HG03039 (cell line): ENCODE measurements around the gene ADCY9.

Experiments used
- ATAC-seq: cut with Tn5 transposase; IDR thresholded peaks from one replicate; pipeline ENCODE4 v1.9.1; 2021; ENCODE audit warnings: mild to moderate bottlenecking, moderate library complexity; ENCODE audit not compliant: unreplicated experiment

Gene ADCY9

DNA sequence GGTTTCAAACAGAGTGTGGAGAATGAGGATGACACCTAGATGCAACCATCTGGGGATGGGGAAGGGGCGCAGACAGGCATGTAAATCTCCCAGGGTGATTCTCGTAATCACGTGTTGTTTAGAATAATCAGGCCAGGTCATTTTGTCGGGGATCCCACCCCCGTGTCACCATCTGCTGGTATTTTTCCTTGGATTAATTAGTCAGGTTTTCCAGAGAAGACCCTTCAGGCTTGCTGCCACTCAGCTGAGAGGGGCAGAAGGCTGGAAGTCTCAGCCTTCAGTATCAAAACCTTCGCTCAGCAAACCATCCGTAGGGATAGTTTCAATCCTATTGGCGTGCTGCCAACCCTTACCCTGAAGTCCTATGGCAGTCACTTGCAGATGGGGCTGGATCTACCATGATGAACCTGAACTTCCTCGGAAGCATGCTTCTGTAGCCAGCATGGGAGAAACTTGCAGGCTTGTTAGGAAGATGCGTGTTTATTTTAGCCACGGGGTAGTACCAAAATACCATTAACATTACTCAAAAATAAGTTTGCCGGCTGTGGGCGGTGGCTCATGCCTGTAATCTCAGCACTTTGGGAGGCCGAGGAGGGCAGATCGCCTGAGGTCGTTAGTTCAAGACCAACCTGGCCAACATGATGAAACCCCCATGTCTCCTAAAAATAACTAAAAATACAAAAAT, 7.5 kb upstream of the ADCY9 start:
- ATAC-seq = no peak

DNA sequence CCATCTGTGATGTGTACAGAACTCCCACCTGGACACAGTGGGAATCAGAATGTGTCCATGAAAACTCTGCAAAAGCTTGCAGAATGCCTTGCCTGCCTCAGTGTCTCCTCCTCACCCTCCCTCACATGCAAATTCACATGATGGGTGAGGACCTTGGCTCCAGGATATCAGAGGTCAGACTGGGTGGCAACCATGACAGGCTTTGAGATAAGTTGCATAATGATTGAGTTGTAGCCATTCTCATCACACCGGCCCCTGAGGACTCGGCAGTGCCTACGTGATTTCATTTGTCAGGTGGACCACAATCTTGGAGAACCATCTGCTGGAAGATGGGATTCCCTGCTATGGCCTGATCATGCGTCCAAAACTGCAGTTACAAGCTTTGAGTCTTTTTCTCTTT, 3.9 kb upstream of the ADCY9 start:
- no peak for ATAC-seq

DNA sequence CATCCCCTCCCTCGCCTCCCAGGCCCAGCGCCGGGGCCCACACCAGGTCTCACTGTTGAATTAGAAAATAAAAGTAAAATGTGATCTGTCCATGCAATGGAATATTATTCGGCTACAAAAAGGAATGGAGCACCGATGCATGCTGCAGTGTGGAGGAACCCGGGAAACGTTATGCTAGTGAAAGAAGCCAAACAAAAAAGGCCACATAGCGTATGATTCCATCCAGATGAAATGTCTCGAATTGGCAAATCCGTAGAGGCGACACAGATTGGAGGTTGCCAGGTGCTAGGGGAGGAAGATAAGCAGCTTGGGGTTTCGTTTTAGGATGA, 972 bp upstream of the ADCY9 start:
- no peak for ATAC-seq

DNA sequence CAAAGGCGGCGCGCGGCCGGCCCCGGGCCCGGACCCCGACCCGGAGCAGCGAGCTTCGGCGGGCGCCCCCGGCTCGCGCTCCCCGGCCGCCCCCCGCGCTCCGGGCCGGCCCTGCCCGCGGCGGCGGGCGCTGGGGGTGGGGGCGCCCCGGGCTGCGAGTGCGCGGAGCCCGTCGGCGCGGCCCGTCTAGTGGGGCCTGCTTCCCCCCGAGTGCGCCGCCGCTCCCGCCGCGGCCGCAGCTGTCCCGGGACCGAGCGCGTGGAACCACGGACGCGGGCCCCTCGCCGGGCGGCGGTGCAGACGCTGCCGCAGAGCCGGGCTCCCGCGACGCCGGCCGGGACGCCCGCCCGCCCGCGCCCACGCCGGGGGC, 308 bp downstream of the ADCY9 start:
- ATAC-seq = no peak

DNA sequence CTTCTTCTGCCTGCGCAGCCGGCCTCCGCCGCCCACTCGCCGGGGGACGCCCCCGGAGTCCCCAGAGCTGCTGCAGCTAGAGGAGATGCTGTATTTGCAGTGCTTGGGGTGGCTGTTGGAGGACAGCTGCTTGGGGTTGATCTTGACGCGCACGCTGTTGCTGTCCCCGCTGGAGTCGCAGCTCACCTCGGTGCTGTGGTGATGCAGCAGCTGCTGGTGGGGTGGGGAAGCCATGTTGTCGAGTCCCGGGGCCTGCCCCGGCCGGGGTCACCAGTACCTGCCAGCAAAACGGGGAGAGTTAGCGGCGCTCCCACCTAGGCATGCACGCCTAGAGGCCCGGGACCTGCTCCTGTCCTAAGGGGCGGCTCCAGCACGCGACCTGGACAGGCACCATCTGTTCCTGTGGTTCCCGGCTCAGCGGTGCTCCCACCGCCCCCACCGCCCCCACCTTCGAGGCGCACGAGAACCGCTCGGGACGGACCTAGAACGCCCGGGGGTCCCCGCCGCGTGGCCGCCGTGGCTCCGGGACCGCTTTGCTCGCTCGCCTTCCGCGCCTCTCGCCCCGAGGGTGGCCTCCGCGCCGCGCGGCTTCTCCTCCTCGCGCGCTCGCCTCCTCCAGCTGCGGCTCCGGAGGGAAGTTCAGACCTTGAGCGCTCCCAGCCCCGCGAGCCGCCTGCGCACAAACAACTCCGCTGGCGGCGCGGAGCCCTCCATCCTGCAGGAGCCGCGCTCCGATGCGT, 863 bp downstream of the ADCY9 start:
- no peak for ATAC-seq

DNA sequence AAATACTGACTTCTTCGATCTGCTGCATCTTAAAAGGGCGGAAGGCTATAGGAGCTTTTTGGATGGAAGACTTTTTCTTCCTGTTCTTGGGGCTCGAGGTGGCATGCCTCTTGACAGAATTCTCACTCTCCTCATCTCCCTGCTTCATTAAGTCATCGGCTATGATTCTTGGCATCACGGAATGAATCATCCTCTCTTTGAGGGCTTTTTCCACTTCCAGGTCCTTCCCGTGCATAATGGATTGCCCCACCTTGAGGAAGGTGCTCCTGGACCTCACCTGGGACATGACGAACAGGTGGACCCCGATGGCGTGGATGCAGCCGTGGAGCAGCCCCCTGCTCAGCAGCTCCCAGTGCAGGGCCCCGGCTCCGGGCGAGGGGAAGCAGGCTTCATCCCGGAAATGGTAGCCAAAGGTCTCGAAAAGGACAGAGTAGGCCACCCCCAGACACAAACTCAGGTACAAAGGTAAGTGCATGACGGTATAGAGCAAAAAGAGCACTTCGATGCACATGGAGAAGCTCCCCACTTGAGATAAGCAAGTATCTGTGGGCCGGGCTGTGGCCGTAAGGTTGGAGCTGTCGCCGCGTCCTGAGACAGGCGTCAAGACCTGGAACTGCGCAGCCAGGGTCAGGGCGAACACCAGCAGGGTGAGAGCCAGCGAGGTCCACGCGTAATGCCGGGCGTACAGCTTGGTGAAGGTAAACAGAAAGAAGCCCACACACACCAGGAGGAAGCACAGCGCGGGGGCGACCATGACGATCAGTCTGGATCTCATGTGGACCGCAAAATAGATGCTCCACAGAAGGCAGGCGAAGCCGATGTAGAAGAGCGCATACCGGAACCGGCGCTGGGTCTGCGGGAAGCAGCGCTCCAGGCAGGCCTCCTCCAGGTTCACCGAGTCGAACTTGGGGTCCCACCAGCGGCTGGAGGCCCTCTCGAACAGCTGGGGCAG, 1.7 kb downstream of the ADCY9 start:
- no peak for ATAC-seq

DNA sequence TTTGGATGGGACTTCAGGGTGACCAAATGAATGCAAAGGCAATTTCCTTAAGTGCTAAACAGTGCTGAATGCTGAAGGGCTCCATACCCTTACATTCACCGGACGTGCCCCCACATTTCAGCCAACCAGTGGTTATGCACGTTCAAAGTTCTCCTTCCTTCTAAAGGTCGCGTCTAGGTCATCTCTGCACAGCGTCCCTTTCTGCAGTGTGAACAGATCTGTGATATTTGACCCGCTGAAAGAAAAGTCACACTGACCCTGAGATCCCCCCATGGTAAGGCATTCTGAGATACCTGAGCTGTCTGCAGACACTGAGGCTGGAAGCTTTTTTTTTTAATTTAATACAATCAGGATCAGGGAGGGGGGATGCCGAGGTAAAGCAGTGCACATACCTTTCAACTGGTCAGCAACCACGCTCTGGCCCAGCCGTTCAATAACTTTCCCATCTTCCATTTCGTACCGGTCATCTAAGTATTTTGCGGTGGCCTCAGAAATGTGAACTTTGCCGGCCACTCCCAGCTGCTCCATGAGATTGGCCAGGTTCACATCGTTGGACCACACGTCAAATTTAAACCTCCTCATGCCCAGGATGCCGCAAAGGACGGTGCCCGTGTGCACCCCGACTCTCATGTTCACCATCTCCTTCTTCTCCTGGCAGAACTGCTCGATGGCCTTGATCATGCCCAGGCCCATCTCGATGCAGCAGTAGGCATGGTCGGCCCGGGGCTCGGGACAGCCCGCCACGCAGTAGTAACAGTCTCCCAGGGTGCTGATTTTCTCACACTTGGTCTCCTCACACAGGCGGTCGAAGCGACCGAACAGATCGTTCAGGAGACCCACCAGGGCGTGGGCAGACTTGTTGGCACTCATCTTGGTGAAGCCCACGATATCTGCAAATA, 2.6 kb downstream of the ADCY9 start:
- ATAC-seq = no peak

DNA sequence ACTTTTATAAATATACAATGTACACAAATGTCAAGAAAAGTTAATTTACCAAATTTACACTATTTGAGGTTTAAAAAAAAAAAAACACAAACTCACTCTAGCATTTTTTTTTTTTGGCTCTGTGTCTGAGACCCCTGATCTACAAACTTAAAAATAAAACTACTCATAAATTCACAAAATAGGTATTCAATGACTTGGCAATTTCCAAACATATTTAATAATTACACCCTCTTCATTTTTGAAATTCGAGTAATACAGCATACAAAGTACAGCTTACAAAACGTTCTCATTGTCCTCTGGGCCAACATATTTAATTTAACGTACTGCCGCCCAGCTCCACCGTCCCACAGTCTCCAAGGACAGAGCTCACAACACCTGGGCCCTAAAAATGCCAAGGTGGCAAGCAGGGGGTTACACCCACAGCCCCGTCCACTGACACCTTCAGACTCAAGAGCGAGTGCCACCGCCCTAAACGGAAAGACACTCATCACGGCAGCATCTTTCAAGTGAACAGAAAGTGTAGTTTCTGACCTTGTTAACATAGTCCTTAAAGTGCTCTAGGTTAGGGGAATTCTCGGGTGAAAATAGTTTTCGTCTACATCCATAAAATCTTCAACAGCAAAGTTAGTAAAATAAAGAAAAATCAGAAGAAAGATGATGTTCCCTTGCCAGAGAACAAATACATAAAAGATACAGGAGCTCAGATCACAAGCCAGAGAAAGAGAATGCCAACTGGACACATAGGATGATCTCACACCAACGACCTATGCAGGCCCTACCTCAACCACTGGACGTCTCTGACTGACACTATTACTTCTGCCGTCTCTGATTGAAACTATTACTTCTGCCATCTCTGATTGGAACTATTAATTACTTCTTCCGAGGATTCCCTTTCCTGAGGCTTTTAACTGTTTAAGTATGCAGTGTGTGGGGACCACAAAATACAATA, 4.2 kb downstream of the ADCY9 start:
- no peak for ATAC-seq

DNA sequence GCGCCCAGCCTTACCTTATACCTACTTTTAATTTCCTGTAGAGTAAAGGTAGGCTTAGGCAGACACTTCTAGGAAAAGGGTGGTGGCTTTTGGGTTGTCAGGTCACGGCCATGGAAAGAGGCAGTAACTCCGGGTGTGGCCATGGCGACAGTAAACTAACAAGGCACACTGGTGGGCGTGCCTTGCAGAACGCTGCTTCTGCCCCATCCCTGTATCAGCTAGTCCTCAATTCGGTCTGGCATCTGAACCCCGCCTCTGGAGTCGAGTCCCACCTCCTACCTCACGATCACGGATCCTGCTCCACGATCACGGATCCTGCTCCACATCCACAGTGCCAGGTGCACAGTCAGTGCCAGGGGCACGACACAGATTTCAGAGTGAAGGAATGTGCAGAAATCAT, 5.6 kb downstream of the ADCY9 start:
- ATAC-seq = no peak

DNA sequence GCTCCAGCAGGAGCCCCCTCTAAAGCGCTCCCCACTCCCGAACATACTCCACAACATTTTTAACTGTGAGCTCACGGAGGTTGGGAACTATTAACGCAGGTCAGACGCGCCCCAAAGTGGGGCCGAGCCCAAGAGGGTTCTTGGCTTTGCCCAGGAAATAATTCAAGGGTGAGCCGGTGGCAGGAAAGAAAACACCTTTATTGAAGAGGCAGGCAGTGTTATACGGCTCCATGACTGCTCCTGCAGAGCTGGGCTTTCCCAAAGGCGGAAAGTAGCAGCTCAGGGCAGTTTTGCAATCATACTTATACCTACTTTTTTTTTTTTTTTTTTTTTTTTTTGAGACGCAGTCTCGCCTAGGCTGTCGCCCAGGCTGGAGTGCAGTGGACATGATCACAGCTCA, 6.2 kb downstream of the ADCY9 start:
- ATAC-seq = no peak

DNA sequence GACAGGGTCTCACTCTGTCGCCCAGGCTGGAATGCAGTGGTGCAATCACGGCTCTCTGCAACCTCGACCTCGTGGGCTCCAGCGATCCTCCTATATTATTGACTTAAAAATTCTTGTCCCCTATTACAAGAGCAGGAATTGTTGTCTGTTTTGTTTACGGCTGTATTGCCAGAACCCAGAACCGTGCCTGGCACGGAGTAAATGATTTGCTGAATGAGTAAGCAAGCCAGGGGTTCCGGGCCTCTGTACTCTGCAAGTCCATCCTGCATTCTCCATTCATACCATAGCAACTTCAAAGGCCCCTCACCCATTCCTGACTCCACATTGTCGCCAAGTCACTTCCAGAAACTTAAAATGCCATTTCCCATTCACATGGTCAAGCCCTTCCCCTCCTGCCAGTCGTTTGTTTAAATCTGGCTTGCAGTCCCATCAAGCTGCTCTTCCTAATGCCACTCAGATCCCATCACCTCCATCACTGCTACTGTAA, 6.9 kb downstream of the ADCY9 start:
- no peak for ATAC-seq

DNA sequence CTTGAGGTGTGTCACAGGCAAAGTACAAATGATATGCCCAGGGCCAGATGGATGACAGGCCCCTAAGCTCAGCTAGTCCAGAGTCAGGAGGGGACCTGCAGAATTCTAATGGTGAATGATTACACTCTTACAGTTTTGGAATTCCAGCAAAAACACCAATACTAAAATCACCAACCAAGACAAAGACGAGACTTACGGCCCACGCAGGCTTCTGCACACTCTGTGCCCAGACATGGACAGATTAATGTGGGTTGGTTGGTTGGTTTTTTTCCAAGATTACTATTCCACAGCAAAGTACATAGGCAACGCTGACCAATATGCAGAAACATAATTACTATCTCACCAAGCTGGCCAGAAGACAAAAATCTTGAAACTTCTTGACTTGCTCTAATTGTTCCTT, 9.7 kb downstream of the ADCY9 start:
- ATAC-seq = no peak

DNA sequence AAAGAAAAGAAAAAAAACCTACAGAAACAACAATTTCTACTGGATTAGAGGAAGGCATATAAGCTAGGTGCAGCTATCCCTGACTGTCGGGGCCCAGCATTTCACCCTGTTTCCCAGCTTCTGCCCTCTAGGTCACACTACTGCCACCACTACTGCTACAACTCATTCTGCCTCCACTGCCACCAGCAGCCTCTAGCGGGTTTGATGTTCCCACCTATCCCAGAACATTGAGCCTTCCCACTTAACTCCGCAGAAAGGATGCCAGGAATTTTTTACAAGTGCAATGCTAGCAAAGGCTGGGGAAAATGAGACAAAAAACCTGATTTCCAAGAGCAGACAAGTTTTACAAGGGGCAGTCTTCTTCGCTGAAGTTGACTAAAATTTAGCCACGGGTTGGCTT, 10.4 kb downstream of the ADCY9 start:
- no peak for ATAC-seq

DNA sequence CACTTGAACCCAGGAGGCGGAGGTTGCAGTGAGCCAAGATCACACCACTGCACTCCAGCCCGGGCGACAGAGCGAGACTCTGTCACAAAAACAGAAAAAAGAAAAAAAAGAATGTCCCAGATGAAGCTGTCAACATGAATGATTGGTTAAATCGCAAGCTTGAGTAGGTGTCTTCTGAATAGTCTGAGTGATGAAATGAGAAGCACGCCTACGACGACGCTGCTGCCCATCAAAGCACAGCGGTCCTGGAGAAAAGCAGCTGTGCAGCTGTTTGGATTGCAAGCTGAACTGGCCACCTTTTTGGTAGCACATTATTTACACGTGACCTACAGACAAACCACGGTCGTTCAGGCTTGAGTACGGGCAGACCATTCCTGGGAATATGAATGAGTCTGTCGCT, 12.5 kb downstream of the ADCY9 start:
- no peak for ATAC-seq

DNA sequence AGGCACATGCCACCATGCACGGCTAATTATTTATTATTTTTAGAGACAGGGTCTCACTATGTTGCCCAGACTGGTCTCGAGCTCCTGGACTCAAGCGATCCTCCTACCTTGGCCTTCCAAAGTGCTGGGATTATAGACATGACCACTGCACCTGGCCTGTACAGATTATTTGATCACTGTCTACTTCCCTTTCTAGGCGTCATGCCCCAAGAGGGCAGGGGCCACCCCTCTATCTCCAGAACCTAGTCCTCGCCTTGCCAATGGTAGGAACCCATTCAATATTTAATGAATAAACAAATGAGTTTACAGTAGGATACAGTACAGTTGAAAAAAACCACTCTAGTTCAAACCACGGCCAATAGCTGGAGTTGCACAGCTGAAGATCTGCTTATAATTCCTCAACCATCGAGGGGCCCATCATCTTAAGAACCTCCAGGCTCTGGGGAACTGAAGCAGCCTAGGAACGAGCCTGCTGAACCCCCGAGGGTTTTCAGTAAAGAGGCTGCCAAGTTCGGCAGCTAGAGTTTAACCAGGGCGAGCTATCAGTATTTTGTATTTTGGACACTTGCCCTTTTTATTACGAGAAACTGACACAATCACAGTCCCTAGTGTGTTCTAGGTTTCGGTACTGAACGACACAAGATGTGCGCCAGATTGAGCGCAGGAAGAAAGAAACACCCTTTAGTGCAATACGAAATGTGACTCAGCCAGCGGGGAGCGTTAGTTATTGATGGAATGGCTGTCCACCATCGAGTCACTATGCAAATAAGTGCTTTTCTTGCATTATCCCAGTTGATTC, 14.6 kb downstream of the ADCY9 start:
- ATAC-seq = no peak

DNA sequence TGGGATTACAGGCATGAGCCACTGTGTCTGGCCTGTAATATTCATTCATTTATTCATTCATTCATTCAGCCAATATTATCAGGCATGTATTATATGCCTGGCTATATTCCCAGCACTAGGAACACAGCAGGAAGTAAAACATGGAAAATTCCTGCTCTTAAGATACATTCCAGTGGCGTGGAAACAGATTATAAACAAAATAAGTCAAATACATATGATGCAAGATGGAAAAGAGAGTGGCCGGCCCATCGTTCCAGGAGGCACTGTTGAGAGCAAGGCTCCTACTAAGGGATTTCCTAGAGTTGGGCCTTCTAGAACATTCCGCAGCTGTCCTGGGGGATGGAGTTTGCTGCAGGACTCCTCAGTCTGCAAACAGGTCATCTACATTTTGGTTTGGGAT, 17.7 kb downstream of the ADCY9 start:
- ATAC-seq = no peak

DNA sequence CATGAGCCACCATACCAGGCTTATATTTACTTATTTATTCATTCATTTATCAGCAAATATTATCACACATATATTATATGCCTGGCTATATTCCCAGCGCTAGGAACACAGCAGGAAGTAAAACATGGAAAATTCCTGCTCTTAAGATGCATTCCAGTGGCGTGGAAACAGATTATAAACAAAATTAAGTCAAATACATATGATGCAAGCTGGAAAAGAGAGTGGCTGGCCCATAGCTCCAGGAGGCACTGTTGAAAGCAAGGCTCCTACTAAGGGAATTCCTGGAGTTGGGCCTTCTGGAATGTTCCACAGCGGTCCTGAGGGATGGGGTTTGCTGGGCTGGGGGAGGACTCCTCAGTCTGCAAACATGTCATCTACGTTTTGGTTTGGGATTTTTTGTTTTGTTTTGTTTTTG, 18.4 kb downstream of the ADCY9 start:
- ATAC-seq = no peak

DNA sequence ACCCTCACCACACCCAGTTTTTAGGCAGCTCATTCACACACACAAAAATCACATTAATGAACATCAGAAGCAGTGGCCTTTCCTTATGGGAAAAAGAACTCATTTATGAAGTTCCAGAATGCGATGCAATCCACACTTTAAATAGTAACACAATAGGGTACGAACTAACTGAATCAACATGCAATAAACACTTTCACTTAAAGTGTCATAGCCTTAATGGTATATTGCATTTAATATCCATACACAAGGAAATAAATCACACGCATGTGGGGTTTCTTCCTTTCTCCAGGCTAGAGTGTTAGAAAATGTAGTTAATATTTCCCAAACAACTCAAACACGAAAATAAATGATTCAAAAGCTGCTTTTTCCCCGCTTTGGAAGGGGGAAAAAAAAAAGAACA, 19.7 kb downstream of the ADCY9 start:
- no peak for ATAC-seq
